Activated CD8-positive, alpha-beta memory T cell treated with anti-CD3 and anti-CD28 coated beads for 4 hours (primary cell): ENCODE measurements around the gene MMP11.
"Not testable (repeated sequence)": the region's sequence is repeated elsewhere in the genome, so short reads cannot be mapped to it uniquely, and the experiment has no call there.

ENCODE experiments used
- DNase-seq, 2 donors: peaks; one replicate each; pipeline ENCODE4 v3.0.0-alpha.2; 2020; ENCODE audit warnings: low read depth in 2 of 2

Gene MMP11, protein sequence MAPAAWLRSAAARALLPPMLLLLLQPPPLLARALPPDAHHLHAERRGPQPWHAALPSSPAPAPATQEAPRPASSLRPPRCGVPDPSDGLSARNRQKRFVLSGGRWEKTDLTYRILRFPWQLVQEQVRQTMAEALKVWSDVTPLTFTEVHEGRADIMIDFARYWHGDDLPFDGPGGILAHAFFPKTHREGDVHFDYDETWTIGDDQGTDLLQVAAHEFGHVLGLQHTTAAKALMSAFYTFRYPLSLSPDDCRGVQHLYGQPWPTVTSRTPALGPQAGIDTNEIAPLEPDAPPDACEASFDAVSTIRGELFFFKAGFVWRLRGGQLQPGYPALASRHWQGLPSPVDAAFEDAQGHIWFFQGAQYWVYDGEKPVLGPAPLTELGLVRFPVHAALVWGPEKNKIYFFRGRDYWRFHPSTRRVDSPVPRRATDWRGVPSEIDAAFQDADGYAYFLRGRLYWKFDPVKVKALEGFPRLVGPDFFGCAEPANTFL

DNA sequence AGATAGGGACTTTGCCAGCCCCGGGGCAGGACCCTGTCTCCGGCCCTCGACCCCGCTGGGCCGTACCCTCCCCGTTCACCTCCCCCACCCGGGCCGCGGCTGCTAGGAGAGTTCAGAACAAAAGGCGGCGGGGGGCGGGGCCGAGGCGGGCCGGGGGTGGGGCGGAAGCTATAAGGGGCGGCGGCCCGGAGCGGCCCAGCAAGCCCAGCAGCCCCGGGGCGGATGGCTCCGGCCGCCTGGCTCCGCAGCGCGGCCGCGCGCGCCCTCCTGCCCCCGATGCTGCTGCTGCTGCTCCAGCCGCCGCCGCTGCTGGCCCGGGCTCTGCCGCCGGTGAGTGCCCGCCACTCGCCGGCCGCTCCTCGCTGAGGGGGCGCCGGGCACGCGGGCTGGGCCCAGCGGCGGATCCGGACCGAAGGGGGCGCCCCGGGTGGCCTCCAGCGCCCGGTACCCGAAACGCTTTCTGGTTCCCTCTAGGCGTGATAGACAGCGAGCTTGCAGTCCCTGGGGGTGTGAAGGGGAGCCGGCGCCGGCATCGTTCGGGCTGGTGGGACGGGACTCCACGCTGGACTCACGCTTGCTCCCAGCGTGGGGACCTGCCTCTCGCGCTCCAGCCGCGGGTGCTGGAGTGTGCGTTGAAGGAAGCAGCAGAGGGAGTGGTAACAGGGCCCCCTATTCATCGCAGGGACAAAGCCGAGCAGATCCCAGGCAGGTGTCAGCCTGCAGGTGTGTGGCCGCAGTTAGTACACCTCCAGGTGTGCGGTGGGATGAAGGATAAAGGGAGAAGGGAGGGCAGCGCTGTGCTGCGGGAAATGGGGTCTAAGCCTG lies at the start of gene MMP11:
Gene MMP11, plus strand, starts transcription at position 201 of the 825 bp plus-strand sequence. Its CDS starts 22 bp downstream, at position 223.
- DNase-seq = no peak

GRCh38 chr22:23728108-23728507 lies 44.5 kb upstream of the MMP11 start:
- not testable (repeated sequence) for DNase-seq

DNA sequence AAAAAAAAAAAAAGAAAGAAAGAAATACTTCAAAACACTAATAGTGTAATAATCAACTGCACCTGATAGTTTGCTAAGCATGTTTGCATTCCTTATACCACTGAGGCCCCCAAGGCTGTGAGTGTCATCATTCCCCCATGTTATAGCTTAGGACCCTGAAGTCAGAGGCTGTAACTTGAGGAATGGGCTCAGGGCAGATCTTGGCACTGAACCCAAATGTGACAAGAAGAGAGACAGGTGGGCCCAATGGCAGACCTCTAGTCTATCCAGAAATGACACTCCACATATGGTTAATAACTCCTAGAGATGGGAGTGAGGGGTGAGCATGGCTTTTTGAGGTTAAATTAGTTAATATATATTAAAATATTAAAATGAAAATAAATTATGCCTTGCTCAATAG lies 35.0 kb upstream of the MMP11 start:
- DNase-seq = no peak

GRCh38 chr22:23742505-23743264 lies 30.0 kb upstream of the MMP11 start:
- no peak for DNase-seq

GRCh38 chr22:23743303-23743705 lies 29.3 kb upstream of the MMP11 start:
- DNase-seq = no peak

DNA sequence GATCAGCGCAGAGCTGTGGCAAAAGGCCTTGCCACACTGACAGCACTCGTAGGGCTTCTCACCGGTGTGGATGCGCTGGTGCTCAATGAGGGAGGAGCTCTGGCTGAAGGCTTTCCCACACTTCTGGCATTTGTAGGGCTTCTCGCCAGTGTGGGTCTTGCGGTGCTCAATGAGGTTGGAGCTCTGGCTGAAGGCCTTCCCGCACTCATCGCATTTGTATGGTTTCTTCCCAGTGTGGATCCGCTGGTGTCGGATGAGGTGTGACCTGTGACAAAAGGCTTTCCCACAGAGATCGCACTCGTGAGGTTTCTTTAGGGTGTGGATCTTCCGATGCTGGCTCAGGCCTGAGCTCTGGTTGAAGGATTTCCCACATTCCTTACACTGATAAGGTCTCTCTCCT lies 28.6 kb upstream of the MMP11 start:
- no peak for DNase-seq

DNA sequence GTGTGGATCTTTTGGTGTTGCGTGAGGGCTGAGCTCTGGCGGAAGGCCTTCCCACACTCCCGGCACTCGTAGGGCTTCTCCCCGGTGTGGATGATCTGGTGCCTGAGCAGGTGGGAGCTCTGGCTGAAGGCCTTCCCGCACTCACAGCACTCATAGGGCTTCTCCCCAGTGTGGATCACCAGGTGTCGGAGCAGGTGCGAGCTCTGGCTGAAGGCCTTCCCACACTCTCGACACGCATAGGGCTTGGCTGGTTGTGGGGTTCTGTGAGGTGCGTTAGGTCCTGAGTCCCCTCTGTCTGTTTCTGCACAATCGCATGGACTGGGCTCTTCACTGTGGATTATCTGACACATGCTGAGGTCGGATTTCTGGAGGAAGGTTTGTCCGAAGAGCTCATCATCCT lies 28.2 kb upstream of the MMP11 start:
- no peak for DNase-seq

- DNase-seq = no peak
Measured at GRCh38 chr22:23745791-23746190, 26.9 kb upstream of the MMP11 start.

DNA sequence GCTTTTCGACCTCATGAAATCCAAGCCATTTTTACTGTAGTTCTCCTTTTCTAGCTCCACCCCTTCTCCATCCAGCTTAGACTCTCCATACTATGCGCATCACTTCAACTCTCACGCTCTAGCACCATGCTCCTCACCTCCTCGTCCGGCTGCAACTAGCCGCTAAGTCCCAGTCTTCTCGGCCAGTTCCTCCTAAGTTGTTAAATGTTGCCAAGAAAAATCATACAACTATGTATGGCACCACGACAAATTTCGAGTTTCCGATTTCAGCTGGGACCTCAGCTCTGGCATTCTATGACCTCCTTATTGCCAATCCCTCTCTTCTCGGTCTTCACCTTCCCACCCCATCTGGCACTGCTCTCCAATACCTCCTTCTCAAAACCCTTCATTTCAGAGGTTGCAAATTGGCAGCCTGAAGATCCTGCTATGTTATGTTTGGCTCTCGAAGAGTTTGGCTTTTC lies 22.8 kb upstream of the MMP11 start:
- DNase-seq = no peak

GRCh38 chr22:23750367-23750713 lies 22.3 kb upstream of the MMP11 start:
- no peak for DNase-seq

DNA sequence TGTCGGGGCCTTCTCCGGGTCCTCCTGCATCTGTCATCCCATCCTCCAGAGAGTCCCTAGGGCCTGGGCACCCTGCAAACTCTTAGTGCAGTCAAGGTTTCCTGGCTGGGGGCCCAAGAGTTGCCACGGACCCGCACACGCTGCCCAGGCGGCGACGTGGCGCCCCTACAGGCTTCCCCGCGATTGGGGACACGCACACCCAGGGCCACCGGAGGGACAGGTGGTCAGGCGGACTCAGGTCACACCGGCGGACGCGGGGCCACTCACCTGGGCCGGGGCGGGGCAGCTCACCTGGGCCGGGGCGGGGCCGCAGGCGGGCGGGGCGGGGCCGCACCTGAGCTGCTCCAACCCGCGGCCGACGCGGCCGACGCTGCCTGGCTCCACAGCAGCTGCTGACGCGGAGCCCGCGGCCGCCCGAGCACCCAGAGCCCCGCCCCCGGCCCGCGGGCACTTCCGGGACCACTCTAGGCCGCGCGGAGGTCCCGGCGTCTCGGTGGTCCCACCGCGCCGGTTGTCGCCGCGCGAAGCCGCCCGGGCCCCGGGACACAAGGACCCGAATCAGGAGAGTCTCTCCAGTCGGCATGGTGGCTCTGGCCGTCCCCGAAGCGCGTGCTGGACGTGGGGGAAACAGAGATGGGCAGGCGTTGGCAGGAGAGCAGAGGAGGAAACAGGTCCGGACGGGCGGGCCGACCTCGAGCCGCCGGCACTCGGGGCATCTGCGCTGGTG lies 21.8 kb upstream of the MMP11 start, which contains the start of gene ZNF70:
Gene ZNF70, minus strand, starts transcription at position 399 of the 727 bp plus-strand sequence. CDS start 5,972 bp downstream, outside the sequence.
- peak; percentile 66 to 71 for DNase-seq

- no peak for DNase-seq
Measured at GRCh38 chr22:23751441-23751996, 21.1 kb upstream of the MMP11 start.

DNA sequence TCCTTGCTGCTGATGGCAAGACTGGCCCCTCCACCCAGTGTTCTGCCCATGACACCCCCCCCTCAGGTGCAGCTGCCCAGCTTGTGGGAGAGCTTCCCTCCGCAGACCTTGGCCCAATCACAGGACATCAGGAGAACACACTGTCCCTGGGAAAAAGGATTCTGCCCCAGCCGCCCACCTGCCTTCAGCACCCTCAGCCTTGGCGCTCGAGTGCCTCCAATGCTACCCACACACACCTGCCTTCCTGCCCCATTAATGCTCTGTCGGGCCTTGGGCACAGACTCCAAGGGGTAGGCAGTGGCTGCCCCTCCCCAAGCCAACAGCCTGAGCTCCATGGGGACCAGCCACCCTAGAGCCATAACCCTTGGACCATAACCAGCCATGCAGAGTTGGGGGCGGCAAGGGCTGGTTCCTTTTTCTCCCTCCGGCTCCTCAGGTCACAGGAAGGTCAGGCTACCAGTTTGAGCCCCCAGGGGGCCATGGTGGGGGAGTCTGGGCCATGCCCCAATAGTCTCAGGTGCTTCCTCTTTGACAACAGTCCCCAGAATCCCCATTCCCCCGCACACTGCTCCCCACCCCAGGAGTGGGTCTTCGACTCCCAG lies 20.5 kb upstream of the MMP11 start:
- DNase-seq = no peak

GRCh38 chr22:23752750-23753149 lies 19.9 kb upstream of the MMP11 start:
- no peak for DNase-seq

DNA sequence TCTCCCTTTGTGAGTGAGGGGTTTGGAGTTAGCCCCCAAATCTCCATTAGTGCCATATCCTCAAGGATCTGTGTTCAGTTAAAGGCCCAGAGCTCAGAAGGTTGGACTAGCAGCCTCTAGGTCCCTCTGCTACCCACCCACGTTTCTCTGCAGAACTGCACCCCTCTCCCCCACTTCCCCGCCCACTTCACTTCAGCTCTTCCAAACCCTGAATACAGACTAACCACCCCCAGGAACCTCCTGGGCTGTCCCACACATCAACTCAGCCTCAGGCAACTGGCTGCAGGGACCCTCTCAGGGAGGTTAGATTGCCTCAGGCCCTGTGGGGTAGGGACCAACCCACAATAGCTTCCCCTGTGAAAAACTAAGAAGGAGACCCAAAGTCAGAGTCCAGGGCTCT lies 19.3 kb upstream of the MMP11 start:
- no peak for DNase-seq

GRCh38 chr22:23754220-23754919 lies 18.3 kb upstream of the MMP11 start, which contains the start of gene VPREB3:
Gene VPREB3 (minus strand): TSS chr22:23754425. CDS start chr22:23754363, 62 bp downstream.
- no peak for DNase-seq

- DNase-seq = no peak
Measured at GRCh38 chr22:23754980-23755636, 17.5 kb upstream of the MMP11 start.

DNA sequence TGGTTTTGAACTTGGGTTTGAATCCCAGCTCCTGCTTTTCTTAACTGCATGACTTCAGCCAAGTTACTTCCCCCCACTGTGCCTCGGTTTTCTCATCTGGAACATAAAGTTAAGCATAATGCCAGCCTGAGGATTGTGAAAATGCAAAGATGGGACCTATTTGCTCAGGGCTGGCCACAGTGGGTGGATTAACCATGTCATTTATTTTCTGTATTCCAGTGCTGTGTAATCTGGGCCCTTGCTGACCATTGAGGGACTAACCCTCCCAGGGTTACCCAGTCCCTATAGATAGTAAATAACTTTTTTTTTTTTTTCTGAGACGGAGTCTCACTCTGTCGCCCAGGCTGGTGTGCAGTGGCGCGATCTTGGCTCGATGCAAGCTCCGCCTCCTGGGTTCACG lies 16.9 kb upstream of the MMP11 start:
- no peak for DNase-seq

DNA sequence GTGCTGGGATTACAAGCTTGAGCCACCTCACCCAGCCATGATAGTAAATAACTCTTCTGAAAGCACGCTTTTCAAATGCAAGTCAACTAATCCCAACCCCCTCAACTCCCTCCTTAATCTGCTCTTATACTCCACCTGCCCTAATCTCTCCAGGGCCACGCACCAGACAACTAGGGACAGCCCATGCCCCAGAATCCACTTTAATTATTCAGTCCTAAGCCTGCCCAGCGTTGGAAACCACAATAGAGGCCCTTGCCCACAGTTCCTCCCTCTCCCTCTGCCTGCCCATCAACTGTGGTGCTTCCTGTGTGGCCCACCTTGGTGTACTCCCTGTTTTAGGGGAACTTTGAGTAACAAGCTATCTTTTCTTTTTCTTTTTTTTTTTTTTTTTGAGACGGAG lies 15.8 kb upstream of the MMP11 start:
- no peak for DNase-seq
